Nephron progenitor cell (in vitro differentiated cells): ENCODE measurements around the gene ALDH3B1.

ENCODE experiments used
- DNase-seq: peaks from one replicate; pipeline ENCODE4 v3.0.0; 2021
- H3K27ac Mint-ChIP-seq: 2 replicates; pipeline ENCODE4 v1.8.0; 2021; ENCODE audit warnings: mild to moderate bottlenecking, moderate library complexity, mixed read lengths
- H3K27me3 Mint-ChIP-seq: 2 replicates; pipeline ENCODE4 v1.8.0; 2021; ENCODE audit warnings: mild to moderate bottlenecking, low read depth, mixed read lengths; ENCODE audit not compliant: poor library complexity
- H3K36me3 Mint-ChIP-seq: 2 replicates; pipeline ENCODE4 v1.8.0; 2021; ENCODE audit warnings: low read depth, mixed read lengths
- H3K4me1 Mint-ChIP-seq: 2 replicates; pipeline ENCODE4 v1.8.0; 2021; ENCODE audit warnings: mixed read lengths
- H3K4me3 Mint-ChIP-seq: 2 replicates; pipeline ENCODE4 v1.8.0; 2021; ENCODE audit warnings: mild to moderate bottlenecking, moderate library complexity, mixed read lengths
- H3K9me3 Mint-ChIP-seq: 2 replicates; pipeline ENCODE4 v1.8.0; 2021; ENCODE audit warnings: mild to moderate bottlenecking, moderate library complexity, mixed read lengths
- TF ChIP-seq, protein P1 (sequence below): fragments of 200-600 bp; sonication (generic); IDR thresholded peaks from 2 replicates; pipeline ENCODE4 v1.5.0; 2021; ENCODE audit warnings: antibody characterized with exemption

The ALDH3B1 gene

DNA sequence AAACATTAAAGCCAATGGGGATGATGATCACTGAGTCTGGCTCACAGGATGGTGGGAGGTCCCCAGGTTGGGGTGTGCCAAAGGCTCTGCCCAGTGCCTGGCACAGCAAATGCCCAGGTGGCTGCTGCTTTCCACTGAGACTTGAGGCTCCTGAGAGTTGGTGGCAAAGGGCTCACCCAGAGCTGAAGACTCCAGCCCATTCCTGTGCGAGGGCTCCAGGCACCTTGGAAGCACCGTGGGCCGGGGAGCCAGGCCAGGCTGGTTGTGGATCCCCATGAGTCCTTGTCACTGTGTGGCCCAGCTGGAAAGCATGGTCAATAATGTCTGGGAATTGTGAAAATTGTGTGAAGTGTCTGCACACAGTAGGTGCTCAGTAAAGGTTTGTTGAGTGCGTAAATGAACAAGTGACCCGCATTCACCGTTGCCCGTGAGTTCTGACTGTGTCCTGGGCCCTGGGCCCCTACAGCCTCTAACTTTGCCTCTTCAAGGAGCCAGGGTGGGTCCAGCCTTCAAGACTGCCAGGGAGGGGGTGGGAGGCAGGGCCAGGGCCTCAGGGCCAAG, 3.4 kb upstream of the ALDH3B1 start:
- H3K27me3 Mint-ChIP-seq: peaks cover 42% of the 10 kb centered on the region
- DNase-seq: no peak
- peaks cover 37% of the 10 kb centered on the region for H3K4me1 Mint-ChIP-seq
- no peak overlapping the region for H3K27ac Mint-ChIP-seq
- H3K9me3 Mint-ChIP-seq: no peaks in the 10 kb centered on the region
- H3K4me3 Mint-ChIP-seq: no peak overlapping the region
- no peaks in the 10 kb centered on the region for H3K36me3 Mint-ChIP-seq
- TF ChIP-seq, protein P1, sequence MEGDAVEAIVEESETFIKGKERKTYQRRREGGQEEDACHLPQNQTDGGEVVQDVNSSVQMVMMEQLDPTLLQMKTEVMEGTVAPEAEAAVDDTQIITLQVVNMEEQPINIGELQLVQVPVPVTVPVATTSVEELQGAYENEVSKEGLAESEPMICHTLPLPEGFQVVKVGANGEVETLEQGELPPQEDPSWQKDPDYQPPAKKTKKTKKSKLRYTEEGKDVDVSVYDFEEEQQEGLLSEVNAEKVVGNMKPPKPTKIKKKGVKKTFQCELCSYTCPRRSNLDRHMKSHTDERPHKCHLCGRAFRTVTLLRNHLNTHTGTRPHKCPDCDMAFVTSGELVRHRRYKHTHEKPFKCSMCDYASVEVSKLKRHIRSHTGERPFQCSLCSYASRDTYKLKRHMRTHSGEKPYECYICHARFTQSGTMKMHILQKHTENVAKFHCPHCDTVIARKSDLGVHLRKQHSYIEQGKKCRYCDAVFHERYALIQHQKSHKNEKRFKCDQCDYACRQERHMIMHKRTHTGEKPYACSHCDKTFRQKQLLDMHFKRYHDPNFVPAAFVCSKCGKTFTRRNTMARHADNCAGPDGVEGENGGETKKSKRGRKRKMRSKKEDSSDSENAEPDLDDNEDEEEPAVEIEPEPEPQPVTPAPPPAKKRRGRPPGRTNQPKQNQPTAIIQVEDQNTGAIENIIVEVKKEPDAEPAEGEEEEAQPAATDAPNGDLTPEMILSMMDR: no peak

GRCh38 chr11:68007498-68008380, 2.4 kb upstream of the ALDH3B1 start:
- peaks cover 32% of the 10 kb centered on the region for H3K4me1 Mint-ChIP-seq
- H3K27me3 Mint-ChIP-seq: peaks cover 32% of the 10 kb centered on the region
- TF ChIP-seq, protein P1: no peak
- H3K36me3 Mint-ChIP-seq: no peaks in the 10 kb centered on the region
- no peak for DNase-seq
- H3K27ac Mint-ChIP-seq: no peak overlapping the region
- H3K4me3 Mint-ChIP-seq: no peak overlapping the region
- no peaks in the 10 kb centered on the region for H3K9me3 Mint-ChIP-seq

DNA sequence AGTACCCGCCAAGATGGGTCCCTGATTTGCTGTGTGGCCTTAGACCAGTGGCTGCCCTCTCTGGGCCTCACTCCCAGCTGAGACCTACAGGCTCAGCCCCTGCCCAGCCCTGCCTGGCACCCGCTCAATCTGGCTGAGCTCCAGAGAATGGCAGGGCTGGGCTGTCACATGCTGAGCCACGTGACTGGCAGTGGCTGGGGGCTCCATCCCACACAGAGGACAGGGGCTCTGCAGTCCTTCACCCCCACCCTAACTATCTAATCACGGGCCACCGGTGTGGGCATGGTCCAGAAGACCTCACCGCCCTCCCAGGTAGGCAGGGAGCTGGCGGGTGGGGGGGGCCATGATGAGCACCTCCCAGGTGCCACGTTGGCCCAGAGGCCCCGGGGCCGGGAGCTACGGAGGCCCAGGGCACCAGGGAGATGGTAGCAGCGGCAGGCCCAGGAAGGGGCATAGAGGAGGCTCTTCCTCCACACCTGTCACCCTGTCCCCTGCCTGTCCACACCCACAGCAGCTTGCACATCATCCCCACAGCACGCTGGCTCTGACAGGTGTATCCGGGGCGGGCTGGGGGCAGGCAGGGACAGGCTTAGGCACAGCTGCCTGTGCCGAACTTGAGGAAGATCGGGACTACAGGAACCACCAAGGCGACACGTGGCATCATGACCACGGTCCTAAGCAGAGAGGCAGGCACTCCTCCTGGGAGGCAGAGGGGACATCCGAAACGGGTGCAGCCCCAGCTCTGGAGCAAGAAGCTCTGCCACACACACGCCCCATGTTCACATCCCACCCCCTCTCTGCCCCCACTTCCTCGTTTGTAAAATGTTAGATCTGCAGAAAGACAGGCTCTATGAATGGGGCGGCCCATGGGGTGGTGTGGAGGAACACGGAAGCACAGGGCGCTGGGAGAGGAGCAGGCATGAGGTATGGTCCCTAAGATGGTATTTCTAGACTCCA, 1.5 kb upstream of the ALDH3B1 start:
- Mint-ChIP-seq H3K27ac (peak overlapping the region; percentile 20), H3K36me3 (no peaks in the 10 kb centered on the region), H3K27me3 (peaks cover 26% of the 10 kb centered on the region), H3K9me3 (no peaks in the 10 kb centered on the region), H3K4me1 (peaks cover 34% of the 10 kb centered on the region), H3K4me3 (no peak overlapping the region)
- no peak for DNase-seq
- TF ChIP-seq, protein P1: no peak

- peaks cover 20% of the 10 kb centered on the region for H3K27me3 Mint-ChIP-seq
- H3K4me1 Mint-ChIP-seq: peaks cover 39% of the 10 kb centered on the region
- no peaks in the 10 kb centered on the region for H3K36me3 Mint-ChIP-seq
- peak overlapping the region; percentile 20 for H3K27ac Mint-ChIP-seq
- TF ChIP-seq, protein P1: no peak
- H3K9me3 Mint-ChIP-seq: no peaks in the 10 kb centered on the region
- no peak for DNase-seq
- no peak overlapping the region for H3K4me3 Mint-ChIP-seq
These were observed 587 bp upstream of the ALDH3B1 start for GRCh38 chr11:68009391-68010089.

GRCh38 chr11:68011051-68011943, 1.2 kb downstream of the ALDH3B1 start:
- TF ChIP-seq, protein P1: no peak
- H3K4me3 Mint-ChIP-seq: no peak overlapping the region
- H3K27ac Mint-ChIP-seq: peak overlapping the region; percentile 29
- no peaks in the 10 kb centered on the region for H3K36me3 Mint-ChIP-seq
- no peaks in the 10 kb centered on the region for H3K9me3 Mint-ChIP-seq
- no peak for DNase-seq
- peaks cover 33% of the 10 kb centered on the region for H3K4me1 Mint-ChIP-seq
- H3K27me3 Mint-ChIP-seq: peaks cover 3% of the 10 kb centered on the region
